GM12878 (cell line): ENCODE measurements around the gene BMPR1B. TPM values are rescaled to one million over a fixed set of nuclear protein-coding genes. Genes with fewer than 3 reads are reported as not detected.

Experiments
- ATAC-seq: fragments of 200-7000 bp; cut with Tn5 transposase; 3 replicates; pipeline ENCODE4 v1.9.1; 2020; ENCODE audit warnings: mild to moderate bottlenecking, moderate library complexity
- BruUV-seq: library from RNA; stranded (reverse); fragments of 400-500 nt; replicated peaks from 2 replicates; lab custom pipeline; 2021; lab: Mats Ljungman, UMichigan
- CTCF ChIA-PET: fragments of 300-600 bp; sonication (Branson Sonifier 250); formaldehyde crosslinking; extraction: SDS; loops from one replicate; lab custom pipeline; 2021; ENCODE audit warnings: inconsistent platforms; lab: Yijun Ruan, JAX
- POLR2A ChIA-PET: fragments of 350-600 bp; formaldehyde crosslinking; extraction: SDS; loops from one replicate; lab custom pipeline; 2021; ENCODE audit warnings: inconsistent platforms; lab: Charles Lee
- RAD21 ChIA-PET: fragments of 300-600 bp; sonication (Branson Sonifier 250); formaldehyde crosslinking; loops from one replicate; lab custom pipeline; 2023; ENCODE audit warnings: antibody characterized with exemption; ENCODE audit not compliant: unreplicated experiment; lab: Charles Lee
- SMC1A ChIA-PET: fragments of 300-600 bp; sonication (Branson Sonifier 250); formaldehyde crosslinking; loops from one replicate; lab custom pipeline; 2023; ENCODE audit not compliant: unreplicated experiment, uncharacterized antibody; lab: Charles Lee
- DNase-seq: peaks from one replicate; pipeline ENCODE4 v3.0.0-alpha.2; 2011; ENCODE audit warnings: low read depth, low spot score
- FAIRE-seq: peaks from 3 replicates; lab custom pipeline; 2011; peaks lifted over from hg19 to GRCh38; lab: Jason Lieb, UNC
- H2AFZ ChIP-seq: 2 replicates; pipeline ENCODE4 v1.6.0; 2011; ENCODE audit warnings: low read depth, low read length, control low read depth; ENCODE audit not compliant: control insufficient read depth
- H3K27ac ChIP-seq: 2 replicates; pipeline ENCODE4 v1.5.1; 2011; ENCODE audit warnings: control low read depth; ENCODE audit not compliant: control insufficient read depth, insufficient read depth
- H3K27me3 ChIP-seq, 2 experiments: replicated peaks in 1 of 2; 2 replicates each; pipeline versions ENCODE4 v1.6.0 to v1.6.1; 2011; ENCODE audit warnings: low read length in 1 of 2; ENCODE audit not compliant: control insufficient read depth in 2 of 2, insufficient read depth in 2 of 2
- H3K36me3 ChIP-seq, 2 experiments: 2 replicates each; pipeline ENCODE4 v1.5.1; 2011; ENCODE audit warnings: low read length in 1 of 2; ENCODE audit not compliant: control insufficient read depth in 2 of 2, insufficient read depth in 2 of 2
- H3K4me1 ChIP-seq: 2 replicates; pipeline ENCODE4 v1.6.1; 2011; ENCODE audit warnings: mild to moderate bottlenecking, low read length, moderate library complexity, mixed read lengths; ENCODE audit not compliant: control insufficient read depth, insufficient read depth
- H3K4me2 ChIP-seq: 2 replicates; pipeline ENCODE4 v1.6.0; 2011; ENCODE audit warnings: control low read depth; ENCODE audit not compliant: control insufficient read depth, insufficient read depth
- H3K4me3 ChIP-seq: fragments of 200-600 bp; sonication (generic); 2 replicates; pipeline ENCODE4 v1.5.1; 2016
- H3K79me2 ChIP-seq: 2 replicates; pipeline ENCODE4 v1.6.0; 2011; ENCODE audit warnings: low read length; ENCODE audit not compliant: control insufficient read depth, insufficient read depth
- H3K9ac ChIP-seq: 2 replicates; pipeline ENCODE4 v1.8.0; 2011; ENCODE audit warnings: low read length, control low read depth, mixed read lengths; ENCODE audit not compliant: control insufficient read depth, insufficient read depth
- H3K9me3 ChIP-seq: replicated peaks from 3 replicates; pipeline ENCODE4 v1.5.1; 2011; ENCODE audit warnings: mild to moderate bottlenecking, low read length; ENCODE audit not compliant: control insufficient read depth, insufficient read depth
- H4K20me1 ChIP-seq: 2 replicates; pipeline ENCODE4 v1.6.0; 2011; ENCODE audit not compliant: control insufficient read depth, insufficient read depth
- CBFB ChIP-seq: IDR thresholded peaks from 2 replicates; pipeline ENCODE4 v1.6.1; 2016; ENCODE audit warnings: antibody characterized with exemption, low read depth
- CEBPB ChIP-seq, 2 experiments: fragments of 150-350 bp in 1 of 2; IDR thresholded peaks; 2 replicates each; pipeline ENCODE4 v1.6.1; 2012 to 2014; ENCODE audit warnings: low read depth in 2 of 2, low read length in 2 of 2, borderline replicate concordance in 1 of 2, inconsistent platforms in 1 of 2
- EED ChIP-seq: sonication (generic); IDR thresholded peaks from 2 replicates; pipeline ENCODE4 v1.6.1; 2016; ENCODE audit warnings: antibody characterized with exemption, low read depth
- EZH2 ChIP-seq: IDR thresholded peaks from 2 replicates; pipeline ENCODE4 v1.6.1; 2012; ENCODE audit warnings: low read depth, mild to moderate bottlenecking, control low read depth, inconsistent platforms, low read length, borderline replicate concordance; ENCODE audit not compliant: control insufficient read depth
- FOS ChIP-seq: IDR thresholded peaks from 3 replicates; pipeline ENCODE4 v1.6.1; 2011; ENCODE audit warnings: borderline replicate concordance; ENCODE audit not compliant: insufficient read length; ENCODE audit errors: extremely low read depth
- KLF5 ChIP-seq: fragments of 450-650 bp; IDR thresholded peaks from 2 replicates; pipeline ENCODE4 v1.6.1; 2014; ENCODE audit warnings: mild to moderate bottlenecking; ENCODE audit not compliant: partially characterized antibody
- YY1 ChIP-seq: IDR thresholded peaks from 2 replicates; pipeline ENCODE4 v1.6.1; 2011; ENCODE audit warnings: low read depth, mild to moderate bottlenecking, low read length
- WGBS: methylation state at CpG from one replicate; pipeline ENCODE4 v1.1.6; 2016; ENCODE audit warnings: low lambda C conversion rate; ENCODE audit not compliant: insufficient replicate concordance, insufficient coverage; ENCODE audit errors: missing lambda C conversion rate; 5-methylcytosine and 5-hydroxymethylcytosine counted together
- in situ Hi-C: fragments of 300-500 bp; cut with MboI; formaldehyde crosslinking; loops from 9 replicates; pipeline ENCODE4 v1.14.3; 2018; ENCODE audit warnings: mixed read lengths
- intact Hi-C: fragments of 100-400 bp; cut with micrococcal nuclease; formaldehyde crosslinking; loops from one replicate; pipeline ENCODE4 v1.14.2; 2022; ENCODE audit not compliant: unreplicated experiment
- polyA plus RNA-seq, 11 experiments: library from polyadenylated mRNA; depleted of rRNA in 4 of 11; unstranded in 6 of 11; stranded (reverse) in 5 of 11; fragments of >200 nt; fragmentation: Nextera tagmentation in 4 of 11; fragmentation: Illumina TruSeq in 1 of 11; extraction: Ambion mirVana in 4 of 11; extraction: Trizol in 1 of 11; gene quantifications; 1 replicate in 1 of 11; 2 replicates in 10 of 11; pipeline versions ENCODE4 v1.2.1 to v1.2.3, GENCODE V29; 2011 to 2016; ENCODE audit warnings: inconsistent platforms in 2 of 11, missing spikeins in 2 of 11, low read depth in 1 of 11
- total RNA-seq, 4 experiments: library from RNA; depleted of rRNA in 3 of 4; stranded (reverse); fragments of >200 nt in 3 of 4; fragmentation: Illumina TruSeq in 1 of 4; extraction: Trizol in 1 of 4; gene quantifications; 2 replicates each; pipeline versions ENCODE4 v1.2.1 to v1.2.3, GENCODE V29; 2013 to 2021
- TF ChIP-seq, protein P1 (sequence below): fragments of 450-650 bp; IDR thresholded peaks from 2 replicates; pipeline ENCODE4 v1.6.1; 2018; ENCODE audit warnings: mild to moderate bottlenecking, low read depth, moderate library complexity; ENCODE audit not compliant: partially characterized antibody
- TF ChIP-seq, protein P2 (sequence below): IDR thresholded peaks from 2 replicates; pipeline ENCODE4 v1.6.1; 2011; ENCODE audit warnings: low read depth, mild to moderate bottlenecking, low read length, moderate library complexity, borderline replicate concordance; ENCODE audit errors: extremely low read depth
- TF ChIP-seq, protein P3 (sequence below): fragments of 450-650 bp; formaldehyde crosslinking; IDR thresholded peaks from 2 replicates; pipeline ENCODE4 v1.4.0; 2020; ENCODE audit warnings: mild to moderate bottlenecking, moderate library complexity
- TF ChIP-seq, protein P4 (sequence below): IDR thresholded peaks from 2 replicates; pipeline ENCODE4 v1.6.1; 2012; ENCODE audit warnings: low read depth, low read length, improper control_type of control experiment

Gene BMPR1B
- total and polyA plus RNA-seq, 10 of the 15 experiments (the other 5 are each of a cell fraction or from before 2014, with no cell fraction given), result not detected

DNA sequence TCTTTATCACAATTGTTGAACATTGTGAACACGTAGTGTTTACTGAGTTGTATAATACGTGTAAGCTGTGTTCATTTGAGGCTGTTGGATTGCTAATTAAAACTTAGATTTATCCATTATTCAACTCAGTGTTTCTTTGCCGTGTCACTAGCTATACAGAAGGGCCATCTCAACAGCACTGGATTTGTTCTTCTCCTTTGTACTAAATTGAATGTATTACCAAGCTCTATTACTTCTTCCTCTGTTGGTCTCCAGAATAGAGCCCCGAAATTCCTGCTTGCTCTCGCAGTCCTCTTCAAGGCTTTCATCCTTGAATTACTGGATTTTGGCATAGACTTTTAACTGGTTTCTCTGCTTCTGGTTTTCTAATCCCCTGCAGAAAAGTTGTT, 182.8 kb downstream of the BMPR1B start:
- H3K4me3 ChIP-seq, result no peak overlapping the region
- no peak overlapping the region for H3K27ac ChIP-seq
- no peaks in the 10 kb centered on the region for H3K9me3 ChIP-seq
- ChIA-PET CTCF (no interaction called here), RAD21 (no interaction called here), POLR2A (no interaction called here), SMC1A (no interaction called here)
- DNase-seq (no peak), FAIRE-seq (no peak), ATAC-seq (no peak)
- H2AFZ ChIP-seq, result no peak overlapping the region
- H3K4me2 ChIP-seq, result no peak overlapping the region
- 3% methylated on average over 5 of the region's 5 CpGs for WGBS
- no peak overlapping the region for H3K9ac ChIP-seq
- H3K79me2 ChIP-seq, result no peaks in the 10 kb centered on the region
- no peaks in the 10 kb centered on the region for H3K4me1 ChIP-seq
- H3K27me3 ChIP-seq, result no peaks in the 10 kb centered on the region
- in situ Hi-C loops, result no loop called here
- H3K36me3 ChIP-seq, result no peaks in the 10 kb centered on the region
- intact Hi-C loops, result no loop called here
- TF ChIP-seq CEBPB (IDR thresholded peaks at IDR 0.05; ENCODE audit: borderline replicate concordance in 1 of 2, low read depth in 2 of 2, low read length in 2 of 2) (no peak), YY1 (no peak), EZH2 (no peak), EED (no peak), CBFB (no peak), KLF5 (no peak), FOS (no peak)
- TF ChIP-seq, protein P1, sequence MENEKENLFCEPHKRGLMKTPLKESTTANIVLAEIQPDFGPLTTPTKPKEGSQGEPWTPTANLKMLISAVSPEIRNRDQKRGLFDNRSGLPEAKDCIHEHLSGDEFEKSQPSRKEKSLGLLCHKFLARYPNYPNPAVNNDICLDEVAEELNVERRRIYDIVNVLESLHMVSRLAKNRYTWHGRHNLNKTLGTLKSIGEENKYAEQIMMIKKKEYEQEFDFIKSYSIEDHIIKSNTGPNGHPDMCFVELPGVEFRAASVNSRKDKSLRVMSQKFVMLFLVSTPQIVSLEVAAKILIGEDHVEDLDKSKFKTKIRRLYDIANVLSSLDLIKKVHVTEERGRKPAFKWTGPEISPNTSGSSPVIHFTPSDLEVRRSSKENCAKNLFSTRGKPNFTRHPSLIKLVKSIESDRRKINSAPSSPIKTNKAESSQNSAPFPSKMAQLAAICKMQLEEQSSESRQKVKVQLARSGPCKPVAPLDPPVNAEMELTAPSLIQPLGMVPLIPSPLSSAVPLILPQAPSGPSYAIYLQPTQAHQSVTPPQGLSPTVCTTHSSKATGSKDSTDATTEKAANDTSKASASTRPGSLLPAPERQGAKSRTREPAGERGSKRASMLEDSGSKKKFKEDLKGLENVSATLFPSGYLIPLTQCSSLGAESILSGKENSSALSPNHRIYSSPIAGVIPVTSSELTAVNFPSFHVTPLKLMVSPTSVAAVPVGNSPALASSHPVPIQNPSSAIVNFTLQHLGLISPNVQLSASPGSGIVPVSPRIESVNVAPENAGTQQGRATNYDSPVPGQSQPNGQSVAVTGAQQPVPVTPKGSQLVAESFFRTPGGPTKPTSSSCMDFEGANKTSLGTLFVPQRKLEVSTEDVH, result no peak
- TF ChIP-seq, protein P2, sequence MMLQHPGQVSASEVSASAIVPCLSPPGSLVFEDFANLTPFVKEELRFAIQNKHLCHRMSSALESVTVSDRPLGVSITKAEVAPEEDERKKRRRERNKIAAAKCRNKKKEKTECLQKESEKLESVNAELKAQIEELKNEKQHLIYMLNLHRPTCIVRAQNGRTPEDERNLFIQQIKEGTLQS, result no peak
- TF ChIP-seq, protein P3, sequence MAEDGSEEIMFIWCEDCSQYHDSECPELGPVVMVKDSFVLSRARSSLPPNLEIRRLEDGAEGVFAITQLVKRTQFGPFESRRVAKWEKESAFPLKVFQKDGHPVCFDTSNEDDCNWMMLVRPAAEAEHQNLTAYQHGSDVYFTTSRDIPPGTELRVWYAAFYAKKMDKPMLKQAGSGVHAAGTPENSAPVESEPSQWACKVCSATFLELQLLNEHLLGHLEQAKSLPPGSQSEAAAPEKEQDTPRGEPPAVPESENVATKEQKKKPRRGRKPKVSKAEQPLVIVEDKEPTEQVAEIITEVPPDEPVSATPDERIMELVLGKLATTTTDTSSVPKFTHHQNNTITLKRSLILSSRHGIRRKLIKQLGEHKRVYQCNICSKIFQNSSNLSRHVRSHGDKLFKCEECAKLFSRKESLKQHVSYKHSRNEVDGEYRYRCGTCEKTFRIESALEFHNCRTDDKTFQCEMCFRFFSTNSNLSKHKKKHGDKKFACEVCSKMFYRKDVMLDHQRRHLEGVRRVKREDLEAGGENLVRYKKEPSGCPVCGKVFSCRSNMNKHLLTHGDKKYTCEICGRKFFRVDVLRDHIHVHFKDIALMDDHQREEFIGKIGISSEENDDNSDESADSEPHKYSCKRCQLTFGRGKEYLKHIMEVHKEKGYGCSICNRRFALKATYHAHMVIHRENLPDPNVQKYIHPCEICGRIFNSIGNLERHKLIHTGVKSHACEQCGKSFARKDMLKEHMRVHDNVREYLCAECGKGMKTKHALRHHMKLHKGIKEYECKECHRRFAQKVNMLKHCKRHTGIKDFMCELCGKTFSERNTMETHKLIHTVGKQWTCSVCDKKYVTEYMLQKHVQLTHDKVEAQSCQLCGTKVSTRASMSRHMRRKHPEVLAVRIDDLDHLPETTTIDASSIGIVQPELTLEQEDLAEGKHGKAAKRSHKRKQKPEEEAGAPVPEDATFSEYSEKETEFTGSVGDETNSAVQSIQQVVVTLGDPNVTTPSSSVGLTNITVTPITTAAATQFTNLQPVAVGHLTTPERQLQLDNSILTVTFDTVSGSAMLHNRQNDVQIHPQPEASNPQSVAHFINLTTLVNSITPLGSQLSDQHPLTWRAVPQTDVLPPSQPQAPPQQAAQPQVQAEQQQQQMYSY (CRISPR knock-in tag), result no peak
- TF ChIP-seq, protein P4, sequence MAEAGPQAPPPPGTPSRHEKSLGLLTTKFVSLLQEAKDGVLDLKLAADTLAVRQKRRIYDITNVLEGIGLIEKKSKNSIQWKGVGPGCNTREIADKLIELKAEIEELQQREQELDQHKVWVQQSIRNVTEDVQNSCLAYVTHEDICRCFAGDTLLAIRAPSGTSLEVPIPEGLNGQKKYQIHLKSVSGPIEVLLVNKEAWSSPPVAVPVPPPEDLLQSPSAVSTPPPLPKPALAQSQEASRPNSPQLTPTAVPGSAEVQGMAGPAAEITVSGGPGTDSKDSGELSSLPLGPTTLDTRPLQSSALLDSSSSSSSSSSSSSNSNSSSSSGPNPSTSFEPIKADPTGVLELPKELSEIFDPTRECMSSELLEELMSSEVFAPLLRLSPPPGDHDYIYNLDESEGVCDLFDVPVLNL, result no peak
- no peaks in the 10 kb centered on the region for H4K20me1 ChIP-seq
- BruUV-seq, result no TSS peak
